HUDEP-2 (cell line): Measurements from ENCODE around the gene ZNF117.
"Not testable (repeated sequence)": the region's sequence is repeated elsewhere in the genome, so short reads cannot be mapped to it uniquely, and the experiment has no call there.

Experiments used
- DNase-seq, 76 experiments: peaks; one replicate each; lab custom pipeline; 2025; ENCODE audit not compliant: unreplicated experiment in 76 of 76; lab: John Stamatoyannopoulos, UW

The ZNF117 gene

GRCh38 chr7:64997164-64997908 is 6.5 kb upstream of the ZNF117 start:
- DNase-seq = no peak

GRCh38 chr7:64996305-64996704 is 5.5 kb upstream of the ZNF117 start:
- DNase-seq = no peak

- DNase-seq = no peak
Measured at GRCh38 chr7:64993901-64994300, 3.1 kb upstream of the ZNF117 start.

GRCh38 chr7:64992971-64993370 is 2.1 kb upstream of the ZNF117 start:
- no peak for DNase-seq

- DNase-seq = no peak
Measured at GRCh38 chr7:64990216-64990615, 620 bp downstream of the ZNF117 start.

- no peak for DNase-seq
Measured at GRCh38 chr7:64978497-64979203, 12.2 kb downstream of the ZNF117 start.

- no peak for DNase-seq
Measured at GRCh38 chr7:64965594-64965993, 25.2 kb downstream of the ZNF117 start.

GRCh38 chr7:64959072-64959747 is 31.6 kb downstream of the ZNF117 start:
- DNase-seq = no peak

GRCh38 chr7:64951250-64951848 is 39.5 kb downstream of the ZNF117 start:
- peak in 26 of 76 experiments; percentile 1 to 49 (median 24) for DNase-seq

- not testable (repeated sequence) for DNase-seq
Measured at GRCh38 chr7:64950673-64951072, 40.2 kb downstream of the ZNF117 start.

- not testable (repeated sequence) for DNase-seq
Measured at GRCh38 chr7:64948774-64949173, 42.1 kb downstream of the ZNF117 start.

GRCh38 chr7:64947252-64948000 is 43.4 kb downstream of the ZNF117 start:
- no peak for DNase-seq

- no peak for DNase-seq
Measured at GRCh38 chr7:64946772-64947171, 44.1 kb downstream of the ZNF117 start.

- peak in 9 of 76 experiments; percentile 3 to 54 (median 32) for DNase-seq
Measured at GRCh38 chr7:64945503-64946175, 45.2 kb downstream of the ZNF117 start.

GRCh38 chr7:64944667-64945502 is 46.0 kb downstream of the ZNF117 start:
- DNase-seq = peak in 73 of 76 experiments; percentile 4 to 88 (median 55)

- DNase-seq = not testable (repeated sequence)
Measured at GRCh38 chr7:64940021-64940420, 50.8 kb downstream of the ZNF117 start.

GRCh38 chr7:64938540-64938939 is 52.3 kb downstream of the ZNF117 start:
- DNase-seq = no peak

- no peak for DNase-seq
Measured at GRCh38 chr7:64934478-64934877, 56.4 kb downstream of the ZNF117 start.
